NCI-H748 treated with DMSO at 0.1 percent for 48 hours (cell line): ENCODE results near the gene TMEM167A.
A peak's percentile ranks its signal among the peaks of the same experiment; 100 is the strongest.

ENCODE experiments used
- DNase-seq: peaks from one replicate; lab custom pipeline; 2025; lab: John Stamatoyannopoulos, UW

TMEM167A gene, protein sequence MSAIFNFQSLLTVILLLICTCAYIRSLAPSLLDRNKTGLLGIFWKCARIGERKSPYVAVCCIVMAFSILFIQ

DNA sequence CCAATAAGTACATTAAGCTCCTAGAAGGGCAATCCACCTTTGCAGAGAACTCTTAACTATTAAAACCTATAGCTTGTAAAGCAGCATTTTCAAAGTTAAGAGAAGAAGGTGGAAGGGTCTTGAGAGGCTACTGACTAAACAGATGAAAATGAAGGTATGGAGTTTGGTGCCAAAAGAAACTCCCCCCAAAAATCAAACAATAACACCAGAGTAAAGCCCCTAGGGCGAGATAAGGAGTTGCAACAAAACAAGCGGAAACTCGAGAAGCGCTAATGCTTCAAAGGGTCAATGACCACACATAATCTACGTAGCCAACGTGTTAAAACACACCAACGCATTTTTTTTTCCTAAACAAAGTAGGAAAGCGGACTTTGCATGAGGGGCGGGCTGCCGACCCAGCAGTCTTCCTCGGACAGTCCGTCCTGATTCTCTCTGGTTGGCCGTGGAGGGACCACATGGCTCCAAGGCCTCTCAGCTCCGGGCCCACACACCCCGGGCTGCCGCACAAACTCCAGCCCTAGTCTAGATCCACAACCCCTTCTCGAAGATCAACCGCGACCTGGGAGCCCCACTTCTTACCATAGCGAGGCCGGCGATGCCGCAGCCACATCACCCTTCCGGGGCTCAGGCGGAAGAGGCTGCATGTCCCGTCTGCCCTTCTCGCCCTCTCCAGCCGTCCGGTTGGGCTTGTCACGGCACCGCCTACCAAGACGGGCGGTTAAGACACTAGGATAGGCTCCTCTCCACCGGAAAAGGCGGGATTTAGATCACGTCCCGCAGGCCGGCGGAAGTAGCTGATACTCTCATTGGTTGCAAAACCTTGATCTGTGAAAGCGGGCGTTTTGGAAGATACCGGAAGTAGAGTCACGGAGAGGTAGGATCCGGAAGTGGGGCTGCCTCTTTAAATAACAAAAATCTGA, at the start of gene TMEM167A, which contains the start of gene XRCC4:
Gene TMEM167A (minus strand): TSS at position 653 of the 920 bp plus-strand sequence. CDS start 71 bp downstream, at position 582.
Gene XRCC4 (plus strand): TSS at position 806 of the 920 bp plus-strand sequence. CDS start 27,373 bp downstream, outside the sequence.
- DNase-seq = peak; percentile 96

DNA sequence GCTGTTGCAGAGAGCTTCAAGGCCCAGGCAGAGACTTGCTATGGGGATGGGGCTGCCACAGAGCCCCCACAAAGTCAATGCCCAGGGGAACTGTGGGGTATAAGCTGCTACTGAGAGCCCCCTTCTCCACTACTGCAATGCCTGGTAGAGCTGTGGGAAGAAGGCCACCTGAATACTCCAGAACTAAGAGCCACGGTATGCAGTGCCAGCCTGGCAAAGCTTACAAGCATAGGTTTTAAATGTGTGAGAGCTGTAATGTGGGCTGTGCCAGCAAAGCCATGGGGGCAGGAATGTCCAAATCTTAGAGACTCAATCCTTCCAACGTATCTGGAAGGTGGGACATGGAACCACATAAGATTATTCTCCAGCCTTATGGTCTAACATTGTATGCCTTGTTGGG, 49.3 kb upstream of the TMEM167A start:
- no peak for DNase-seq

DNA sequence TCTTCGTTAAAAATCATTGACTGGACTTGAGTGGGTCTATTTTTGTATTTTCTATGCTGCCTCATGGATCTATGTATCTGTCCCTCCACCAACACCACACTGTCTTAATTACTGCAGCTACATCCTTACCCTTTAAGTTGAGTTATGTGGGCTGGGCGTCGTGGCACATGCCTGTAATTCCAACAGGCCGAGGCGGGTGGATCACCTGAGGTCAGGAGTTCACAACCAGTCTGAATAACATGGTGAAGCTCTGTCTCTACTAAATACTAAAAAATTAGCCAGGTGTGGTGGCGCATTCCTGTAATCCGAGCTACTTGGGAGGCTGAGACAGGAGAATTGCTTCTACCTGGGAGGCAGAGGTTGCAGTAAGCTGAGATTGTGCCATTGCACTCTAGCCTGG, 48.4 kb upstream of the TMEM167A start:
- no peak for DNase-seq

DNA sequence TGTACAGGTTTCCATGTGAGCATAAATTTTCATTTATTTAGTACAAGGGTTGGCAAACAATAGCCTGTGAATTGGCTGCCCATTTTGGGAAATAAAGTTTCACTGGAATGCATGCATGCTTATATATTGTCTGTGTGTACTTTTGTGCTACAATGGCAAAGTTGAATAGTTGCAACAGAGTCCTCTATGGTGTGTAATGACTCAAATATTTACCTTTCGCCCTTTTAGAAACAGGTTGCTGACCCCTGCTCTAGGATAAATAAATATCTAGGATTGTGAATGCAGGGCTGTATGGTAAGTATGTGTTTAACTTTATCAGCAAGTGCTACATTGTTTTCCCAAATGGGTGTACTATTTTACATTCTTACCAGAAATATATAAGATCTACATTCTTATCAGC, 47.4 kb upstream of the TMEM167A start:
- peak; percentile 30 for DNase-seq

DNA sequence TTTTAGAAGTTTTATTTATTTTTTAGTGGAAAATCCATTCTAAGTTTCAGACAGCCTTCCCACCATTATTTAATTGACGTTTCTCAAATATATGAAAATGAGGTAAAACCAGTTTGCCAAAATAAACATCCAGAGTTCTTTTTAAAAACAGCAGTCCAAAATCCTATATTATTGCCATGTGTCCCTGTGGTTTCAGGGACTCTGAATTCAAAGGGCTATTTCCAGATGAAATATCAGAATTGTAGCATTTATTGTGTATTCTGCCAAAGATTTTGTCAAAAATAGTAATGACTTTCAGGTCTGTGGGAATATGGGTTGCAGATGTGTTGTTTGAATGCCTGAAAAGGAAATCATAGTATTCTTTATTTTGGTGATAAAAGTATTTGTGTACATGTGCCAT, 41.8 kb upstream of the TMEM167A start:
- DNase-seq = no peak

DNA sequence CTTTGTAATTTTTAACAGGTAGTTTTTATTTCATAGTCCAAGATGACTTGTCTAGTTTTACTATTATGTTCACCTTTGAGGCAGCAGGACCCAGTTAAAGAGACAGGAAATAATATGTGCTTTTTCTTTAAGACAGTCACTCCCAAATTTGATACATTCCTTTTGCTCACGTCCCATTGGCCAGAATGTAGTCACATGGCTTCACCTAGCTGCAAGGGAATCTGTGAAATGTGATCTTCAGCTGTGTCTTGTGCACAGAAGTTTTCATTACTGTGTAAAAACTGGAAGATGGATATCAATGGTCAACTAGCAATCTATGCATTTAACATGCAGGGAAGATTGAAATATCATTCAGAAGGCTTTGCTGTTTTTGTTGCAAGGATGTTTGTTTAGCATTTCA, 41.3 kb upstream of the TMEM167A start:
- no peak for DNase-seq

DNA sequence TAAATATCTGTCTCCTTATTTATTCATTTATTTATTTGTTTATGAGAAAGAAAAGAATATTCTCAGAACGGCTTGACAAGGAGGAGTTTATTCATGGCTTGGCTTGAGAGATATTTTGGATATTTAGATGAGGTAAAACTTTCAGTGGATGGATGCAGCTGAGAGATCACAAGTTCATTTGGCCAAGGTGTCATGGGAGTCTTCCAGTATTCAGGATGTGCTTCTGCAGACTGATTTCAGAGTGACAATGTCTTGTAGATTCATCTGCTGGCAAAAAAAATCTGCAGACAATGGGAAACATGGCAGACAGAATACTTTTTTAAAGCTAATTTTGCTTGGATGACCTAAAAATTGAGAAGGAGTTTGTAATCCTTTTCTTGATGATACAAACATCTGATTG, 38.6 kb upstream of the TMEM167A start:
- DNase-seq = no peak

DNA sequence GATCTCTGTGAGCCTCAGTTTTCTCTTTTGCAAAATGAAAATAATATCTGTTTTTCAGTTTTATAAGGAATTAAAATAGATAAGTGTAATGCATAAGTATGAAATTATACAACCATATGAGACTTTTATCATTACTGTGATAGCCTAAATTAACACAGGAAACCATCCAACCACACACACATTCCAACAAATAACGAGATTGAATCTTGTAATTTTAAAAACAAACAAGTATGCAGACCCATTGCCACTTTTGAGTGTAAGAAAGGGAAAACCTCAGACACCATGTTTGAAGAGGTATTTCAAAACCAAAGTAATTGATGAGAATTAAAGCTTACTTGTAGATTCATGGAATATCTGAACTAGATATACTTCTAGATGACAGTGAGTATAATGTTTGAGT, 32.2 kb upstream of the TMEM167A start:
- no peak for DNase-seq

DNA sequence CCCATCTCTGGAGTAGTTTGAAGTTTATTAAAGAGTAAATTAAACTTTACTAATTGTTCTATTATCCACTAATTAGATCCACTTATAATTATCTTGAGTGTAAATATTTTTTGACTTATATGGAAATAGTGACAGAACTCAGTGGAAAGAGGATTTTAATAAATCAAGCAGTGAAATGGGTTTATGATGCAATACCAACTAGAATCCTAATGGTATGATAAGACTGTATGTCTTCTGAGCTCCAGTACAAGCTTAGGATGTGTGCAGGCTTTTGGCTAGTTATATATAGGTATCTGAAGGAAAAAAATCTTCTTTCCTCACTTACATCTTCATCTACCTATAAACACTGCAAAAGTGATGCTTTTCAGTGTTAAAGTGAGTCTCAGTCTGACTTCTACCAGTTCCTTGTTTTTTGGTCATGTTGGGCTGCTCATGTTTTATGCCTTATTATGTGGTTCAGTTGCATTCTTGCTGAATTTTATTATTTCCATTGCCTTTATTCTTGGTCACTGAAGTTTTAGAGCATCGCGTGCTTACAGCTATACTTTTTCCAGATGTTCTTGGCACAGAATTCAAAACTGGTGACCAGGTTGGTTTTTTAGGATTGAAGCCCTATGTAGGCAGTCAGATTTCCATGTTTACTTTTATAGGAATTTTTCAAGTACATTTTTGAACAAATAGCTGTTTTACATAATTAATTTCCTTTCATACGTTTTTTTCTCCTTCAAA, 30.7 kb upstream of the TMEM167A start:
- DNase-seq = no peak

DNA sequence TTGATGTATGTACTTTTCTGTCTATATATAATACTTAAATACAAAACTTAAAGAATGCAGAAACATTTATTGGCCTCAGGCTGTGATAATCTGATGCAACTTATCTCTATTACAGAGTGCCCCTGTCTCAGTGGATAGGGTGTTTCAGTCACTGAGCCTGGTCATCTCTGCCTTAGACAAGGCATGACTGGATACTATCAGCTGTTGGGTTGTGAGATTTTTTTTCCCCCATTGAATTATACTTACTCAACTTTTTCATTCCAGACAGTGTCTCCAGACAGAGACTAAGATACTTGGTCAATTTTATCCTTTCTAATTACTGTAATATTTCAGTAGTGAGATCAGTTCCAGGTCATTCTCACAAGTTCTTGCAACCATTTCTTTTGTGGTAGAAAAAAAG, 26.8 kb upstream of the TMEM167A start:
- no peak for DNase-seq

DNA sequence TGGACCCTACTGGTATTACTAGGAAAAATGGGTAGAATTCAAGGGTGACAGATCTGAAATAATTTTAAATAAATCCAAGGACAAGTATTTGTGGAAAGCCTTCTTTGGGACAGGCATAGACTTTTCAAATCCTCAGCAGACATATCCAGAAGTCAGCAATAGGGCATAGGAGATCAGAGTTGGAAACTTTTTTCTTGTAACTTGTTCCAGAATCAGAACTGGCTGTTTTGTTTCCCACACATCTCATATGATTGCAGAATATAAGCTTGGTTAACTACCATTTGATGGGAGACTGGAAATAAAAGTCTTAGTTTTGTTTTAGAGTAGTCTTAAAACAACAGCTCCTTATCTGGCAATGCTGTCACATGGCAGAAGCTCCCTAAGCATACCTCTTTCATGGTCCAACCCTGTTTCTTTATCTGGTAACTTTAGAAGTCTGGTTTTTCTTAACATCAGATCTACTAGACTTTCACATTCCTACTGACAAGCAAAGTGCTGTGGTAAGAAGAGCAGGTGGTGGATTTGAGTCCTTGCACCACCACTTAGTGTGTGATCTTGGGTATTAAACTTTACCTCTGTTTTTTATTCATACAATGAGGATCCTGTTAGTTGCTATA, 25.3 kb upstream of the TMEM167A start:
- DNase-seq = no peak

DNA sequence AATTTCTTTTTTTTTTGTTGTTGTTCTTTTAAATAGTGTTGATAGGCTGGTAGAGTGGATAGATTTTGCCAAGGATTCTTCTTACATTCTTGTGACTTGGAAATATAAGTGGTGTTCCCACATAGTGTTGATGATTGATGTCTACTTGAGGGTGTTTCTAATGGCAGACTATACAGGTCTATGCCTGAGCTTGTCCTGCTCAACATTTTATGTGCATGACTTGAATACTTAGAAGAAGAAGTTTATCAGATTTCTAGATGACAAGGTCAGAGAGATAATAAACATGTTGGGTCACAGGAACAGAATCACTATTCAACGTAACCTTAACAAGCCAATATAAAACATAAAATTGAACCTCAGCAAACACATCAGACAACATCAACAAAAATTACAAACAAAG, 24.3 kb upstream of the TMEM167A start:
- DNase-seq = no peak

DNA sequence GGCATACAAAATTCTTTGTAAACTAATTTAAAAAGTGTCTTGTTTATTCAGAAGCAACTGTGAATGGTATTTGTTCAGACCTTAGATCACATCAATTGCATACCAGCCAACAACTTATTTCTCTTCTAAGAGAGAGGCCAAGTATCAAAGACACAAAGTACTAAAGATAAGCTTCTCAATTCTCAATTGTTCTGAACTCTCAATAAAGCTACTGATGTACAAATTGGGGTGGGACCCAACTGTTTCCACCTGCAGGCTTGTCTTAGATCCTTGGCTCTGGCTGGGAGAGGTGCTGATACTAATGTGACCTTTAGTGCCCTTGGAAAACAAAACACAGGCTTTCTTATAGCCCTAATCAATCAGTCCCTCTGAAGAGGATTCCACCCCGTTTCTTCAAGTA, 22.3 kb upstream of the TMEM167A start:
- no peak for DNase-seq

DNA sequence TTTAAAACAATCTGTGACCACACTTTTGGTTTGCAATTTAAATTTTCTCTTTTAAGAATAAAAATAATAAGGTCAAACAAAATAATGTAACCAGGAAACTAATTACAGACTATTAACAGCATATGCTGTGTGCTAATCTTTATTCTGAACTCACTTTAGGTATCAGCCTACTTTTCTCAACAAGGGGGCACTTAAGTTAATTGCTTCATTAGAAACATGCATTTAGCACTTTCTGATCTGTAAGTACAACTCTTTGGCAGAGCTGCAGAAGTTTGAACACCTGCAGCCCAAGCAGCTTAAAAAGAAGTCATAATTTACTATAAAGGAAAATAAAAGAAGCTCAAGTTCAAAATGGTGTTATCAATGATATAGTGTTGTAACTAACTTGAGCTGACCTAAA, 21.8 kb upstream of the TMEM167A start:
- DNase-seq = peak; percentile 30

DNA sequence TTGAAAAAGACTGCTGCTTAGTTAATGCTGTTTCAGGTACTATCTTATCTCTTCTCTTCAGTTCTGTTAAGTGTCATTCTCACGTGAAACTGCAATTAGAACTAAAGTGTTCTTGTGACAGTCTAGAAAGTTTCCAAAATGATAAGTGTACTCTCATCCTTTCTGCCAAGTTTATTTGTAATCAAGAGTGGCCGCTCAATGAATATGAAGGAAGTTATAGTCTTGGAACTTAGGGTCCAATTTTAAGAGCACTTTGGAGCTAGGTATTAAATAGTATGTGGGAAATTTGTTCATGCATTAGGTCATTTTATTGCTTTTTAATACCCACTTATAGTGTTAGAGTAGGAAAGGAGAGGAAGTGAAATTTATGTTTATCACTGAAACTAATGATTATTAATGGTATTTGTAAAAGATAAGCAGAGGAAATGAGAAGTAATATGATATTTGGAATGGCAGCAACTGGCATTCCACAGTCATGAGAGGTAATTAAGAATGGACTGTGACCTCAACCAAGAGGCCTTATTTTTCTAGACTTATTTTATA, 20.6 kb upstream of the TMEM167A start:
- no peak for DNase-seq

DNA sequence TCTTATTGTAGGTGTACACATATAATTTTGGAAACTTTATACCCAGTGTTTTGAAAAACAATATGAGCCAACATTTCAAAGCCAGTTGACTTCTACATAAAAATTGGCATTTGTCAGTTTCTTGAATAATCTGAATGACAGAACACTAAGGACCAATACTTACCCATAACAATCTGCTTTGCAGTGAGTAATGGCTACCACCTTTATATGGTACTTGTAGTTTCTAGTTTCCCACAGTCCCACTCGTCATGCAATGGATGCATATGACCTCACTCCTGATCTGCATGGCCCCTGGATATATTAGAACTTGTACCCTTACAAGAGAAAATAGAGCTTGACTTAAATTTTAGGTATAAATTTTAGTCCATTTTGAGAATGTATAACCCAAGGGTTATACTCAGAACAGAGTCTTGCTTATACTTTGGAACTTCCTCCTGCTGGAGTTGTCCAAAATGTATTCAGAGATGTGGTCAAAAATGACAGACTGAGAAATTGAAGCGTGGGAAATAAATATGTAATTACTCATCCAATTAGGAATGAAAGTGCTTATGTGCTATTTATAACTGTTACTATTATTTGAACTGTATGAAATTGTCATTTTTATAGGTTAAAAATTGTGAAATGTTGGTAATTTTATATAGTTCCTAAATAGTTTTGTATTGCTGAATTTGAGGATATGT, 19.6 kb upstream of the TMEM167A start:
- no peak for DNase-seq

DNA sequence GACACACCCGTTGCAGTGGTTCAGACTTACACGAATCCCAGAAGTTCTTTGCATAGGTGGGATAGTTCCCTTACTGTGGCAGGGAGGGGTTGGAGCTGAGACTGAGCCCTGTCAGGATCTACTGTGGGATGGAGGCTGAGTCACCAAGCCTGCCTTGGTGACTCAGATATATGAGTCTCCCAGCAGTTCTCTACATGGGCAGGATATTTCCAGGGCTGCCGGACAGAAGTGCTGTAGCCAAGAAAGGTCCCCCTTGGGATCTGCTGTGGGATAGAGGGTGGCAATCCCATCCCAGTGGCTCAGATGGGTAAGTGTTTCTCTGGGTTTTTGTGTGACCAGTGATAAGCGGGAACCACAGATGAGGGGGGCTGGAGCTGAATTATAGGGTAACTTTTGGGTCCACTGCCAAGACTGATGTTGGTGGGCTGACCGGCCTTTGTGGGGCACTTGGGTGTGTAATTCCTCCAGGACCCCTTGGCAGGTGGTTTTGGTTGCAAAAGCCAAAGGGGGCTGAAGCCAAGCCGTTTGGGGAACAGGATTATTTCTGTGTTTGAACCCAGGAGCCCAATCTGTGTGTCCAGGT, 18.9 kb upstream of the TMEM167A start:
- no peak for DNase-seq

DNA sequence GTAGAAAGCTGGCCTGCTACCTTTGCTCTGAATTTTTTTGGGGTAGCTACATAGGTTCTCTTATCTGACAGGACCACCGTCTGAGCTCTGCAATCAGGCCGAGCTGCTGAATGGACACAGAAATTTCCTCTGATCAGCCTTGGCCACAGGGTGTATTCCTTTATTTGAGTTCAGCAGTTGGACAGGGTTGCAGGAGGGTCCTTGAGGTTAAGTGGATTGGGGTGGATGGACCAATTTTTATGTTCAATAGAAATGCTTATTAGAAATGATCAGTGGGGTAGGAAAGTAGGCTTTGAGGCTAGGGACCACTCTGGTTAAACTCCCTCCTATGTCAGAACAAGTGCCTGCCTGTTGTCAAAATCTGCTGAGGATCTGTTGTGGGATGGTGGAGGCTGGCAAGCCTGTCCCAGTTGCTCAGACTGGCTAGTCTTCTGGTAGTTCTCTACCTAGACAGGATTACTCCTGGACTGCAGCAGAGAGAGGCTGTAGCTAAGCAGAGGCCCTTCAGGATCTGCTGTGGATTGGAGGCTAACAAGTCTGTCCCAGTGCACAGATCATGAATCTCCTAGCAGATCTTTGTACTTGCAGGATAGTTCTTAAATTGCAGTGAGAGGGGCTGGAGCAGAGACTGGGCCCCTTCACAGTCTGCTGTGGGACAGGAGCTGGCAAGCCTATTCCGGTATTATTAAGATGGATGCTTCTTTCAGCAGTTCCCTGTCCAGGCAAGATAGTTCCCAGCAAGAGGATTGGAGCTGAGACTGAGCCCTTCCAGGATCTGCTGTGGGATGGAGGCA, 18.2 kb upstream of the TMEM167A start:
- no peak for DNase-seq

DNA sequence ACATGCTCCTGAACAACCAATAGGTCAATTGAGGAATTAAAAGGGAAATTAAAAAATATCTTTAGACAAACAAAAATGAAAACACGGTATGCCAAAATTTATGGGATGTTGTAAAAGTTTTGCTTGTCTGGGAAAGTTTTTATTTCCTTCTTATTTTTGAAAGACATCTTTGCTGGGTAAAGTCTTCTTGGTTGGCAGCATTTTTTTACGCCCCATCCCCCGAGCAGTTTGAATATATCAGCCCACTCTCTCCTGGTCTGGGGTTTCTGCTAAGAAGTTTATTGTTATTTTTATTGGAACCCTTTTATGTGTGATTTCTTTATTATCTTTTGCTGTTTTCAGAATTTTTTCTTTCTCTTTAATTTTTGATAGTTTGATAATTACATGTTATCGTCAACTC, 16.5 kb upstream of the TMEM167A start:
- DNase-seq = no peak

DNA sequence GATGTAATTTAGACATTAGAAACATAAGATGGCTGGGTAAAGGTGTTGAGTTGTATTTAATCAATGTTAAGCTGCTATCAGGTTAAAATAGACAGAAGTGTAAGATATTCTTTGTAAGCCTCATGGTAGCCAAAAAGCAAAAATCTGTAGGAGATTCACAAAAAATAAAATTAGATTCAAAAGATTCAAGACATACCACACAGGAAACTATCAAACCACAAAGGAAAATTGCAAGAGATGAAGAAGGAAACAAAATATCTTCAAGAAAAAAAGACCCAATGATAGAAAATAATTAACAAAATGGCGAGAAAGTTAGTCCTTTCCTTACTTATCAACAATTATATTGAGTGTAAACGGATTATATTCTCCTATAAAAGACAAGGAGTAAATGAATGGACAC, 15.4 kb upstream of the TMEM167A start:
- no peak for DNase-seq
